Neuron (in vitro differentiated cells): Measurements from ENCODE around the gene SYTL1.

Experiments
- H2AFZ ChIP-seq: one replicate; pipeline ENCODE4 v1.6.1; 2013; ENCODE audit warnings: low read depth, mild to moderate bottlenecking, inconsistent platforms, low read length, moderate library complexity
- H3K27me3 ChIP-seq: one replicate; pipeline ENCODE4 v1.6.1; 2013; ENCODE audit warnings: low read length; ENCODE audit not compliant: insufficient read depth
- H3K36me3 ChIP-seq: one replicate; pipeline ENCODE4 v1.6.1; 2013; ENCODE audit warnings: low read length; ENCODE audit not compliant: insufficient read depth
- H3K4me1 ChIP-seq: one replicate; pipeline ENCODE4 v1.6.1; 2013; ENCODE audit warnings: low read length; ENCODE audit not compliant: insufficient read depth
- H3K4me3 ChIP-seq: 2 replicates; pipeline ENCODE4 v1.5.1; 2013; ENCODE audit warnings: mild to moderate bottlenecking, low read length, moderate library complexity
- H3K9me3 ChIP-seq: one replicate; pipeline ENCODE4 v1.6.1; 2013; ENCODE audit warnings: low read length

SYTL1 gene

DNA sequence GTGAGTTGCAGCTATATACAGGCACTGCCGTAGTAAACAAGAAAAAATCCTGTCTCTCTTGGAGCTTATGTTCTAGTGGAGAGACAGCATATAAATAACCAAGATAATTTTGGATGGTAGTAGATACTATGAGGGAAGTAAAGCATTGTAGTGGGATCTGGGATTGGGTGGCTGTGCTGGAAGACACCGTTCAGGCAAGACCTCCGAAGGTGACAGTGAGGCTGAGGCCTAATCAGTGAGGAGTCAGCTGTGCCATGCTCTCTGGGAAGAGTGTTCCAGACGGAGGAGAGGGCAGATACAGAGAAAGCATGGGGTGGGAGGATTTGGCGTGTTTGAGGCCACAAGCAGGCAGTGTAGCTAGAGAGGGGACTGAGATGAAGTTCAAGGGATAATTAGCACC is 13.9 kb upstream of the SYTL1 start:
- Histone ChIP-seq H3K27me3 (no peaks in the 10 kb centered on the region), H3K4me3 (no peak overlapping the region), H3K36me3 (peaks cover 68% of the 10 kb centered on the region), H3K4me1 (peaks cover 8% of the 10 kb centered on the region), H3K9me3 (no peaks in the 10 kb centered on the region), H2AFZ (no peak overlapping the region)

DNA sequence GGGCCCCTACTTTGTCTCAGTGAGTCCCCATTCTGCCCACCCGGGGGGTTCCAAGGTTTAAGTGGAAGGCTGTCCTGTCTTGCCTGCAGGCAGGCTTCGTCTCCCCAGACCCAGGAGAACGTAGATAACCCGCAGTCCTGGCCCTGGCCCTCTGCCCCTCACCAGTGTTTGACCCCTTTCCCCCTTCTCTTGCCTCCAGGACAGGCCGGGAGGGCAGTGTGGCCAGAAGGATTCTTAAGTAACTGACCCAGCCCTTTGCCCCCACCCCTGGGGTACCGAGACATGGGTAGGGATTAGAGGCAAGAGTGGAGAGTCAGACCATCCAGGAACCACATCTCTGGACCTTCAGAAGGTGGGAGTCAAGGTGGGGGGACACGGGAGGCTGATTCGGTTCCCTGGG is 11.0 kb upstream of the SYTL1 start:
- H2AFZ ChIP-seq: no peak overlapping the region
- H3K36me3 ChIP-seq: peaks cover 79% of the 10 kb centered on the region
- no peaks in the 10 kb centered on the region for H3K4me1 ChIP-seq
- no peak overlapping the region for H3K4me3 ChIP-seq
- no peaks in the 10 kb centered on the region for H3K9me3 ChIP-seq
- H3K27me3 ChIP-seq: no peaks in the 10 kb centered on the region

DNA sequence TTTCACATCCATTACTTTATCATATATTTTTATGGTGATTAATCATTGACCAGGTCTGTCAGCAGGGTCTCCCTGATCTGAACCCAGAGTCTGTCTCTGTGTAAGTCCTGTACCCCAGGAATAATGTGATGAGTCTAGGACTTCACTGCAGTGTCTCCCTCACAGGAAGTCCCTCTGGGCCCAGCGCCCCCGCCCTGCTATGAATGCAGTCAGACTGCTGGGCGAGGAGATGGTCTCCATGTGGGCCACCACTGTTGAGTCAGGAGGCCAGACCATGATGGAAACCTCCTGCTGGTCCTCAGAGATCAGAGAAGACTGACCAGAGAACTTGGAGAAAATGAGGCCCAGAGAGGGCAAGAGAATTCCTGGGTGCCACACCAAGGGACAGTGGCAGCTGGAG is 10.4 kb upstream of the SYTL1 start:
- H3K4me1 ChIP-seq: no peaks in the 10 kb centered on the region
- H3K9me3 ChIP-seq: no peaks in the 10 kb centered on the region
- H3K4me3 ChIP-seq: no peak overlapping the region
- H3K27me3 ChIP-seq: no peaks in the 10 kb centered on the region
- no peak overlapping the region for H2AFZ ChIP-seq
- peaks cover 79% of the 10 kb centered on the region for H3K36me3 ChIP-seq

DNA sequence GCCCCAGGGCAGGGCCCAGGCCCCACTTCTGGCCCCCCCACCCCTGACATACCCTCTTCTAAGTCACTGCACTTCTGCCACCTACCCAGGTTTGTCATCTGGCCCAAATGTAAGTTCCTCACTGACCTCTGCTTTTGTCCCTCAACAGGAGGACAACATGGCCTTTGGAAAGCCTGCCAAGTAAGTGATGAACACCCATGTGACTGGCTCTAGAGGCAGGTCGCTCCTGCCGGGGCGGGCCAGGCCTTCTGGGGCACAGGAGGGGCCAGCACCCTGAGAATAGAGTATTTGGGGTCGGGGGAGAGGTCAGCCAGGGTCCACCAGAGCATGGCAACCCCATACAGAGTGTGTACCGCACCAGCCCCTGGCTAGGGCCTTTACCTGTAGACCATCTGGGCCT is 9.9 kb upstream of the SYTL1 start:
- no peaks in the 10 kb centered on the region for H3K27me3 ChIP-seq
- no peaks in the 10 kb centered on the region for H3K9me3 ChIP-seq
- H3K36me3 ChIP-seq: peaks cover 75% of the 10 kb centered on the region
- H3K4me3 ChIP-seq: no peak overlapping the region
- H2AFZ ChIP-seq: no peak overlapping the region
- H3K4me1 ChIP-seq: no peaks in the 10 kb centered on the region

DNA sequence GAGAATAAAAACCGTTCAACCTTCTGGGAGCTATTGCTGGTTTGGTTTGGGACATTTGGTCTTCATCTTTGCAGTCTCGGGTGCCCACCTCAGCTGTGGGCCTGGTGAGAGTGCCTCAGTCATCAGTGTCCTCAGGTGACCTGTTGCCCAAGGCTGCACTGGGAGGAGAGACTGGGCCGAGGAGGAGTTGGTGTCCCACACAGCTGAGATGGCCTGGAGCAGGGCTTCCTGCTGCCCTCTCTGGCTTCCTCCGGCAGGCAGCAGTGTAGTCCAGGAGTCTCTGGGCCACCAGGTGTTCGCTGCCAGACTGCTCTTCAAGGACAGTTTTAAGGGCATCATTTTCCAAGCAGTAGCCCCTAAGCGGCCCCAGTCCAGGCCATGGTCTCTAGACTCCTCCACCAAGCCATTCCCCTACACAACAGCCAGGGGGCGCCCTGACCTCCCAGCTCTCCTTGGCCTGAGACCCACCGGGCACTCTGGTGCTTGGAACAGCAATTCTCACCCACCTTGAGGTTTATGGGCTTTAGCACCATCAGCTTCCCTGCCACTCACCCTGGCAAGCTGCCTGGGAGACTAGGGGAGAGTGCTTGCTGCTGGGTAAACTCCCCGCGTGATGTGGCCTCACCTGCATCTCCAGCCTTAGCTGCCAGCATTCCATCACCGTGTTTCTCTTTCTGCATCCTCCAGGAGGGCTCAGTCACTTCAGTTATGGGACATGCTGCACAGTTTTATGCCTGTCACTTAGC is 9.1 kb upstream of the SYTL1 start:
- peaks cover 69% of the 10 kb centered on the region for H3K36me3 ChIP-seq
- no peaks in the 10 kb centered on the region for H3K4me1 ChIP-seq
- H3K27me3 ChIP-seq: no peaks in the 10 kb centered on the region
- no peaks in the 10 kb centered on the region for H3K9me3 ChIP-seq
- no peak overlapping the region for H2AFZ ChIP-seq
- no peak overlapping the region for H3K4me3 ChIP-seq

DNA sequence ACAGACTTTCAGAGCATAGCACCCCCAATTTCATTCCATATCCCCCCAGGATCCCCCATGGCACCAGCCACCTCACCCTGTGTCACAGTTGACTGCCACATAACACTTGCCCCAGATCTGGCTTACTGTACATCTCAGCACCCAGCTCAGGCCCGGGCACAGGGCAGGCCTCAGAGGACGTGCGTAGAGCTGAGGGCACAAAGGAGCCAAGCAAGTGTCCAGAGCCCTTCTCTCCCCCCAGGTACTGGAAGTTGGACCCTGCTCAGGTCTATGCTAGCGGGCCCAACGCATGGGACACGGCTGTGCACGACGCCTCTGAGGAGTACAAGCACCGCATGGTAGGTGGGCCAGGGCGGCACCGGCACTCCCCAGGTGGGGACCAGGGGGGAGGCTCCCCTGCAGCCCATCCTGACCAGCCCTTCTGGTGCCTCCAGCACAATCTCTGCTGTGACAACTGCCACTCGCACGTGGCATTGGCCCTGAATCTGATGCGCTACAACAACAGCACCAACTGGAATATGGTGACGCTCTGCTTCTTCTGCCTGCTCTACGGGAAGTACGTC is 8.0 kb upstream of the SYTL1 start:
- peaks cover 59% of the 10 kb centered on the region for H3K36me3 ChIP-seq
- H2AFZ ChIP-seq: no peak overlapping the region
- H3K4me1 ChIP-seq: peaks cover 5% of the 10 kb centered on the region
- no peaks in the 10 kb centered on the region for H3K9me3 ChIP-seq
- no peak overlapping the region for H3K4me3 ChIP-seq
- H3K27me3 ChIP-seq: no peaks in the 10 kb centered on the region

DNA sequence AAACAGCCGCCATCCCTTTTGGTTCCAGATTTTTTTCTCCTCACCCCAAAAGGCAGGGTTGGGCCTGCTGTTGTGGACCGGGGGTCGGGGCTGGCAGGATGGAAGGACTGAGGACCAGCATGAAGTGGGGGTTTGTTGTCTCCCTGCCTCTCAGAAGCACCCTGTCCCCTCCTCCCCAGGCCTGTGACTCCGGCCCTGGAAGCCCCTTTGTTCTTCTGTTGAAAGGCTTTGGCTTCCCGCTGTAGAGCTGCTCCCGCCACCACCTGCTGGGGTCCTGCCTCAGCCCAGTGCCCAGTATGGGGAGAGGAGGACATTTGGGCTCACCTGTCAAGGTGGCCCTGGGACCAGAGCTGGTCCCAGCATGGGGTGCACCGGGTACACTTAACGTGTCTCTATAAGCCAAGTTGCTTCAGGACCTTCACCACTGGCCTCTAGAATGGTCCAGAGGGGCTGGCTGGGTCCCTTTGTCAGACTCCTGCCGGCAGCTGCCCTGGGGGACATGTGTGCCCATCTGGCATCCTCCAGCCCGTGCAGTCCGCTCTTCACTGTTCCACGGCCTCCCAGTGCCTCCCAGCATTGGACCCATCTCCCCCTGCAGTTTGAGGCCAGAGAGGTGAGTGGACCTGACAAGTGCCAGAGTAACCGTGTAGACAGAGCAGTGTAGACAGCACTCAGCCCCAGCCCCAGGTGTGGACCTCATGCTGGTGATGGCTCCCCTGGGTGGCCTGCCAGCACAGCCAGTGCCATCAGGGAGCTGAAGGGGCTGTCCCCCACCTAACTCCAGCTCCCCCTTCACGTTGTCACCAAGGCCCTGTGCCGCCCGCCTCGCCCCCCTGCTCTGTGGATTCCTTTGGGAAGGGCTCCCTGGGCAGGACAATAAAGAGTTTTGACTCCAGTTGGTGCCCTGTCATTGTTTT is 6.1 kb upstream of the SYTL1 start:
- H2AFZ ChIP-seq: no peak overlapping the region
- H3K4me1 ChIP-seq: peaks cover 11% of the 10 kb centered on the region
- no peaks in the 10 kb centered on the region for H3K9me3 ChIP-seq
- H3K36me3 ChIP-seq: peaks cover 52% of the 10 kb centered on the region
- H3K27me3 ChIP-seq: no peaks in the 10 kb centered on the region
- no peak overlapping the region for H3K4me3 ChIP-seq

DNA sequence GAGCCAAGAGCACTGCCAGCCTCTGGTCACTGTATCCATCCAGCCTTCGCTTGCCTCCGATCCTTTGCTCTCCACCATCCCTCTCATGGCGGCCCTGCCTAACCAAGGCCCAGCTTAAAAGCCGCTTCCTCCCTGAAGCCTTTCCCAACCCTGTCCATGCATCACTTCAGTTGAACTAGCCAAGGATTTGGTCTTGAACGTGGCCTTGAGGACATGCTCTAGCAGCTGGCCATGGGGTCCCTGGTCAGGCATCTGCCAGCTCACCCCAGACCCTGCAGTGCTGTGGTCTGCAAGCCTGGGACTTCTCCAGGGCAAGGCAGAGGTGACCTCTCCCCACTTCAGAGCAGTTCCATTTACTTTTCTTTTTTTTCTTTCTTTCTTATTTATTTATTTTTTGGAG is 5.1 kb upstream of the SYTL1 start:
- Histone ChIP-seq H3K4me3 (no peak overlapping the region), H3K27me3 (no peaks in the 10 kb centered on the region), H3K36me3 (peaks cover 45% of the 10 kb centered on the region), H3K9me3 (no peaks in the 10 kb centered on the region), H2AFZ (no peak overlapping the region), H3K4me1 (peaks cover 15% of the 10 kb centered on the region)

DNA sequence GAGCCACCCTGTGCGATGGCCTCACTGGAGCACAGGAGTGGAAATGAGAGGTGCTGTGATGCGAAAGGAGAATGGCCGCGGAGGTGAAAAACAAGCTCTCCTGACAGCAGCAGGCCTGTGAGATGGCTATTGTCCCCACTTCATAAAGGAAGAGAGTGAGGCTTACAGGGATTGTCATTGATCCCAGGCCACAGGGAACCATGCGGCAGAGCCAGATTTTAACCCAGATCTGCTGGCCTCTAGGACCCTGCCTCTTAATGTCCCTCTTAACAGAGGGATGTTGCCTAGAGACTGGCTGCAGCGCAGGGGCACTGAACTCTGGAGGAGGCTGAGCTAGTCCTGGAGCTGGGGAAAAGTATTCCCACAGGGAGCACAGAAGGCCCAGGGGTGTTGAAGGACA is 3.1 kb upstream of the SYTL1 start:
- no peak overlapping the region for H2AFZ ChIP-seq
- peaks cover 31% of the 10 kb centered on the region for H3K4me1 ChIP-seq
- no peak overlapping the region for H3K4me3 ChIP-seq
- no peaks in the 10 kb centered on the region for H3K27me3 ChIP-seq
- peaks cover 27% of the 10 kb centered on the region for H3K36me3 ChIP-seq
- H3K9me3 ChIP-seq: no peaks in the 10 kb centered on the region

DNA sequence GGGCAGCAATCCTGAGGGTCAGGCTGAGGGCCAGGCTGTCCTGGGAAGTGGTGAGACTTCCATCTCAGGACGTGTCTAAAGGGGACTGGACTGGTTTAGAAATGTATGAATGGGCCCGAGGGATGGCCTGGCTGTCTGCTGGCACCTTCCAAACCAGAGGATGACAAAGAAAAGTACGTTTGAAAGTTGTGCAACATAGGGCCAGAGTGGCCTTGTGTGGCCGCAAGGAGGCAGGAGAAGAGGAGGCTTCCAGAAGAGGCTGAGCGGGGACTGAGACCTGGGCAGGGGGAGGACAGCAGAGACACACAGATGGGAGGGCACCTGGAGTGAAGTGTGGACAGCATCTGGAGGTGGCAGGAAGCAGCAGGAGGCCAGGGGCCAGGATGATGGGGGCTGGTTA is 2.6 kb upstream of the SYTL1 start:
- H3K4me3 ChIP-seq: no peak overlapping the region

DNA sequence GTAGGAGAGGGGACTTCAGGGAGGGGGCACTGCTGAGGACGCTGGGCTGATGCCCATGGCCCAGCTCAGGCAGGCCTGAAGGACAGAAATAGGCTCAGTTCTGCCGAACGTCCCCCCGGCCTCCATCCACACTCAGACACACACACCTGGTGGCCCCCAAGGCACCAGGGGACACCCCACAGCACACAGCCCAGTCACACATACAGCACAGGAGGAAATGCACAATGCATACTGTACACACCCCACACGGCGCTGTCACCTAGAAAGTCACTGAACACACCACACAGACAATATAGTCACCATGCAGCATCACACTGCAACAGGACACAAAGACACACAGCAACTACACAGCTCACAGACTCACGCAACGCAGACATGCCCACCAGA is 562 bp downstream of the SYTL1 start:
- Histone ChIP-seq H3K9me3 (no peaks in the 10 kb centered on the region), H3K27me3 (no peaks in the 10 kb centered on the region), H3K4me3 (no peak overlapping the region), H3K4me1 (peaks cover 31% of the 10 kb centered on the region), H2AFZ (no peak overlapping the region), H3K36me3 (no peaks in the 10 kb centered on the region)

More for the DNA sequence above, 2.6 kb upstream of the SYTL1 start:
- Histone ChIP-seq H3K27me3 (no peaks in the 10 kb centered on the region), H3K36me3 (peaks cover 22% of the 10 kb centered on the region), H3K9me3 (no peaks in the 10 kb centered on the region), H2AFZ (no peak overlapping the region), H3K4me1 (peaks cover 31% of the 10 kb centered on the region)

DNA sequence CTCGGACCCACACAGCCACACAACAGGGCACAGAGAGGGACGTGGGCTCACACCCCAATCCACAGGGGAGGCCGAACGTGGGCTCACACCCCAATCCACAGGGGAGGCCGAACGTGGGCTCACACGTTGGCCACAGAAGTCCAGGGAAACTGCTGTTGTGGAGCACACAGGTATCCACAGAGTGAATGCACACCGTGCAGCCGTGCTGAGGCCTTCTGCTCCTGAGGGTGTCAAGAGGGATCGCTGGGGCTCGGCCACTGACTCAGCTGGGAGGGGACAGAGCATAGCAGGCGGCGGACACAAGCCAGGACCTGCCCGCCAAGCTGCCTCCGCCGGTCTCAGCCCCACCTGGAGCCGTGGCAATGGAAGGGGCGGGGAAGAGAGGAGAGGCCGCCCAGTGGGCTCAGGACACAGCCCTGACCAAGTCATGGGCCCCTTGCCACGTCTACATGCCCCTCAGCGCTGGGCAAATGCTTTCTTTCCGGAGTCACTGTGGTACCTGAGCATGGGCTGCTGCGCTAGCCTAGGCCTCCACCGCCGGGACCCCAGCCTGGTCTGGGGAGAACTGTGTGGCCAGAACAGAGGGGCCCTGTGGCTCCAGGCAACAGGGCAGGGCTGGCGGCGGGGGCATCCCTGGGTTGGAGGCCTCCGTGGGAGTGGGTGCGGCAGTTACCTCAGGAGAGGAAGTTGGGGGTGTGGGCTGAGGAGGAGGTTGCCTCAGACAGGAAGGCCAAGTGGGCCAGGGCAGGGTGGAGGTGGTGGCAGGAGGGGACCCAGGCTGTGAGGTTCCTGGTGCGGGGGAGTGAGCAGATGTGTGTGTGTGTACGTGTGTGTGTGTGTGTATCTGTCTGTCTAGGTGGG is 1.2 kb downstream of the SYTL1 start:
- H3K4me1 ChIP-seq: peaks cover 31% of the 10 kb centered on the region
- no peak overlapping the region for H3K4me3 ChIP-seq
- no peaks in the 10 kb centered on the region for H3K36me3 ChIP-seq
- no peaks in the 10 kb centered on the region for H3K27me3 ChIP-seq
- no peaks in the 10 kb centered on the region for H3K9me3 ChIP-seq
- H2AFZ ChIP-seq: no peak overlapping the region
